CD14-positive monocyte (primary cell): ENCODE results near the gene WIPF3. TPM values are rescaled to one million over a fixed set of nuclear protein-coding genes. Genes with fewer than 3 reads are reported as not detected.

Experiments used
- DNase-seq, 3 donors: peaks; one replicate each; pipeline ENCODE4 v3.0.0-alpha.2; 2011 to 2022
- H2AFZ ChIP-seq: 2 replicates; pipeline ENCODE4 v1.6.0; 2012; ENCODE audit warnings: mild to moderate bottlenecking, low read depth, low read length, inconsistent platforms; ENCODE audit not compliant: insufficient read depth, poor library complexity, severe bottlenecking
- H3K27ac ChIP-seq, 2 donors: 1 replicate in 1 of 2; 2 replicates in 1 of 2; pipeline ENCODE4 v1.5.1; 2012 to 2013; ENCODE audit warnings: low read length in 2 of 2, control low read depth in 1 of 2, inconsistent platforms in 1 of 2, low read depth in 1 of 2, mild to moderate bottlenecking in 1 of 2
- H3K27me3 ChIP-seq, 2 donors: one replicate each; pipeline versions ENCODE4 v1.6.0 to v1.6.1; 2011 to 2013; ENCODE audit warnings: low read length in 2 of 2; ENCODE audit not compliant: control insufficient read depth in 2 of 2, insufficient read depth in 2 of 2
- H3K36me3 ChIP-seq, 2 donors: replicated peaks in 1 of 2; 1 replicate in 1 of 2; 2 replicates in 1 of 2; pipeline versions ENCODE4 v1.5.1 to v1.6.1; 2012 to 2013; ENCODE audit warnings: low read length in 2 of 2, control low read depth in 1 of 2, inconsistent platforms in 1 of 2, mild to moderate bottlenecking in 1 of 2; ENCODE audit not compliant: insufficient read depth in 2 of 2, control insufficient read depth in 1 of 2
- H3K4me1 ChIP-seq, 2 donors: 1 replicate in 1 of 2; 2 replicates in 1 of 2; pipeline versions ENCODE4 v1.5.1 to v1.6.1; 2012 to 2013; ENCODE audit warnings: low read length in 2 of 2, control low read depth in 1 of 2, inconsistent platforms in 1 of 2, mild to moderate bottlenecking in 1 of 2, moderate library complexity in 1 of 2; ENCODE audit not compliant: insufficient read depth in 2 of 2, control insufficient read depth in 1 of 2
- H3K4me2 ChIP-seq: replicated peaks from 2 replicates; pipeline ENCODE3; 2012; ENCODE audit warnings: low read length, moderate library complexity, mild to moderate bottlenecking; ENCODE audit not compliant: poor library complexity, severe bottlenecking; ENCODE audit errors: extremely low read depth
- H3K4me3 ChIP-seq, 3 experiments: fragments of 200-600 bp in 1 of 3; sonication (generic) in 1 of 3; replicated peaks in 1 of 3; 1 replicate in 2 of 3; 2 replicates in 1 of 3; pipeline ENCODE4 v1.5.1; 2011 to 2013; ENCODE audit warnings: low read length in 3 of 3, mild to moderate bottlenecking in 3 of 3, control low read depth in 2 of 3, low read depth in 2 of 3, inconsistent platforms in 1 of 3, moderate library complexity in 1 of 3
- H3K79me2 ChIP-seq: 2 replicates; pipeline ENCODE4 v1.6.0; 2012; ENCODE audit warnings: mild to moderate bottlenecking, control low read depth, inconsistent platforms, low read length, moderate library complexity; ENCODE audit not compliant: insufficient read depth
- H3K9ac ChIP-seq: 2 replicates; pipeline ENCODE4 v1.6.0; 2017; ENCODE audit warnings: low read length, mild to moderate bottlenecking; ENCODE audit not compliant: insufficient read depth, poor library complexity, severe bottlenecking
- H3K9me3 ChIP-seq, 2 donors: replicated peaks in 1 of 2; 1 replicate in 1 of 2; 2 replicates in 1 of 2; pipeline versions ENCODE4 v1.5.1 to v1.6.1; 2012 to 2013; ENCODE audit warnings: low read length in 2 of 2, control low read depth in 1 of 2; ENCODE audit not compliant: control insufficient read depth in 1 of 2, insufficient read depth in 1 of 2
- H4K20me1 ChIP-seq: 2 replicates; pipeline ENCODE4 v1.6.0; 2012; ENCODE audit warnings: mild to moderate bottlenecking, low read length, control low read depth, moderate library complexity; ENCODE audit not compliant: insufficient read depth
- H3K27ac Mint-ChIP-seq, 7 donors: one replicate each; pipeline ENCODE4 v1.8.0; 2020; ENCODE audit warnings: mild to moderate bottlenecking in 7 of 7, mixed read lengths in 7 of 7, moderate library complexity in 6 of 7, inconsistent platforms in 2 of 7
- H3K27me3 Mint-ChIP-seq, 3 donors: one replicate each; pipeline ENCODE4 v1.8.0; 2021 to 2022; ENCODE audit warnings: low read depth in 3 of 3, mild to moderate bottlenecking in 3 of 3, mixed read lengths in 3 of 3, moderate library complexity in 3 of 3, inconsistent platforms in 1 of 3
- H3K36me3 Mint-ChIP-seq, 2 donors: one replicate each; pipeline ENCODE4 v1.8.0; 2020; ENCODE audit warnings: mixed read lengths in 2 of 2, inconsistent platforms in 1 of 2, mild to moderate bottlenecking in 1 of 2
- H3K4me1 Mint-ChIP-seq: one replicate; pipeline ENCODE4 v1.8.0; 2020; ENCODE audit warnings: mild to moderate bottlenecking, mixed read lengths
- H3K4me3 Mint-ChIP-seq, 2 donors: one replicate each; pipeline ENCODE4 v1.8.0; 2020; ENCODE audit warnings: mild to moderate bottlenecking in 2 of 2, mixed read lengths in 2 of 2, moderate library complexity in 1 of 2
- H3K9me3 Mint-ChIP-seq, 7 donors: one replicate each; pipeline ENCODE4 v1.8.0; 2020 to 2022; ENCODE audit warnings: mixed read lengths in 7 of 7, mild to moderate bottlenecking in 6 of 7, moderate library complexity in 6 of 7, inconsistent platforms in 2 of 7
- CTCF ChIP-seq: fragments of 200-600 bp; IDR thresholded peaks from one replicate; pipeline ENCODE4 v1.8.0; 2022; ENCODE audit warnings: antibody characterized with exemption, mild to moderate bottlenecking
- WGBS: methylation state at CpG from one replicate; pipeline ENCODE4 v1.1.5; 2013; ENCODE audit warnings: missing lambda C conversion rate; ENCODE audit not compliant: insufficient coverage; 5-methylcytosine and 5-hydroxymethylcytosine counted together
- intact Hi-C, 2 donors: fragments of 100-400 bp; cut with micrococcal nuclease; formaldehyde crosslinking; loops; one replicate each; pipeline versions ENCODE4 v1.15.0 to v1.15.1; 2023
- polyA plus RNA-seq, 3 donors: library from polyadenylated mRNA; depleted of rRNA in 1 of 3; unstranded in 2 of 3; stranded (reverse) in 1 of 3; fragments of 300-500 nt in 2 of 3; fragments of >200 nt in 1 of 3; fragmentation: Illumina TruSeq in 2 of 3; gene quantifications; 1 replicate in 2 of 3; 2 replicates in 1 of 3; pipeline ENCODE4 v1.2.3, GENCODE V29; 2012 to 2021

Gene WIPF3
- polyA plus RNA-seq, 3 donors, result not detected

- Histone ChIP-seq H3K36me3 (no peaks in the 10 kb centered on the region), H2AFZ (no peak overlapping the region), H3K4me2 (peak overlapping the region; percentile 43), H3K9ac (no peak overlapping the region), H3K9me3 (no peaks in the 10 kb centered on the region), H3K4me3 (peak overlapping the region in 1 of 3 experiments; percentile 32), H3K27me3 (peaks cover 4 to 20% of the 10 kb centered on the region in 2 donors), H4K20me1 (no peaks in the 10 kb centered on the region), H3K27ac (no peak overlapping the region), H3K79me2 (no peaks in the 10 kb centered on the region), H3K4me1 (peaks cover 0 to 2% of the 10 kb centered on the region in 2 donors)
- Mint-ChIP-seq H3K27me3 (peaks cover 23 to 28% (median 24%) of the 10 kb centered on the region in 3 donors), H3K36me3 (peaks cover 0 to 2% of the 10 kb centered on the region in 2 donors), H3K9me3 (no peaks in the 10 kb centered on the region), H3K4me1 (peaks cover 13% of the 10 kb centered on the region), H3K27ac (no peak overlapping the region), H3K4me3 (peak overlapping the region; percentile 54 to 72)
- no peak for DNase-seq
- TF ChIP-seq CTCF, result no peak
- intact Hi-C loops, result loop anchor here in 1 of 2 donors (10.0 kb wide), 1 partner anchor 181 kb away; no protein-coding TSS in a partner anchor
- WGBS, result 44% methylated on average over 22 of the region's 46 CpGs
Measured at GRCh38 chr7:29883462-29884398, 77.4 kb downstream of the WIPF3 start.

- DNase-seq, result no peak
- H3K4me2 ChIP-seq, result peak overlapping the region; percentile 21
- H3K27ac Mint-ChIP-seq, result no peak overlapping the region
- H3K27ac ChIP-seq, result no peak overlapping the region
- H3K9me3 ChIP-seq, result no peaks in the 10 kb centered on the region
- H3K27me3 ChIP-seq, result peaks cover 4 to 20% of the 10 kb centered on the region in 2 donors
- no peak overlapping the region for H3K9ac ChIP-seq
- no peak for TF ChIP-seq CTCF
- H3K4me3 ChIP-seq, result no peak overlapping the region
- H3K36me3 Mint-ChIP-seq, result peaks cover 0 to 2% of the 10 kb centered on the region in 2 donors
- WGBS, result 51% methylated on average over 20 of the region's 28 CpGs
- no peak overlapping the region for H2AFZ ChIP-seq
- H3K4me3 Mint-ChIP-seq, result peak overlapping the region in 1 of 2 donors; percentile 64
- H3K79me2 ChIP-seq, result no peaks in the 10 kb centered on the region
- intact Hi-C loops, result loop anchor here in 1 of 2 donors (10.0 kb wide), 1 partner anchor 180 kb away; no protein-coding TSS in a partner anchor
- H3K9me3 Mint-ChIP-seq, result no peaks in the 10 kb centered on the region
- peaks cover 23 to 28% (median 24%) of the 10 kb centered on the region in 3 donors for H3K27me3 Mint-ChIP-seq
- peaks cover 13% of the 10 kb centered on the region for H3K4me1 Mint-ChIP-seq
- no peaks in the 10 kb centered on the region for H4K20me1 ChIP-seq
- H3K4me1 ChIP-seq, result peaks cover 0 to 2% of the 10 kb centered on the region in 2 donors
- no peaks in the 10 kb centered on the region for H3K36me3 ChIP-seq
Measured at GRCh38 chr7:29884399-29885272, 78.3 kb downstream of the WIPF3 start.
